IPS-NIHi7 (cell line): ENCODE data around the gene WDR54.
"Not testable (repeated sequence)": the region's sequence is repeated elsewhere in the genome, so short reads cannot be mapped to it uniquely, and the experiment has no call there.

ENCODE experiments used
- DNase-seq: peaks from one replicate; pipeline ENCODE4 v3.0.0; 2012; ENCODE audit warnings: mixed read lengths; ENCODE audit errors: extremely low spot score

Gene WDR54

DNA sequence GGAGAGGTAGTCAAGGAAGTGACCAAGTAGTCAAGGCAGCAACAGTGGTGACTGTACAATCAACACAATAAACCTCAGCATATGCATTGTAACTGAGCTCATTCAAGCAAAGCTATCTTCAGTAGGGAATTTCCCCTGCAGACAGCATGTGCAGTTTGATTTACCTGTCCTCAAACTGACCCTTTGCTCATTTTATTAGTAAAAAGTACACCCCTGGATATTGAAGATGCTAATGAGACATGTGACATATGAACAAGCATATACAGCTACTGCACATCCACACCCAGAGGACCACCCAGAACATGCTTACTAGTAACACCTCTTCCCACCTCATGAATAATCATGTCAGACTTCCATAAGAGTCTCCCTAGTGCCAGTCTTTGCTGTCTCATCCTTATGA is 15.5 kb upstream of the WDR54 start:
- no peak for DNase-seq

GRCh38 chr2:74407682-74408081 is 13.8 kb upstream of the WDR54 start:
- DNase-seq: no peak

DNA sequence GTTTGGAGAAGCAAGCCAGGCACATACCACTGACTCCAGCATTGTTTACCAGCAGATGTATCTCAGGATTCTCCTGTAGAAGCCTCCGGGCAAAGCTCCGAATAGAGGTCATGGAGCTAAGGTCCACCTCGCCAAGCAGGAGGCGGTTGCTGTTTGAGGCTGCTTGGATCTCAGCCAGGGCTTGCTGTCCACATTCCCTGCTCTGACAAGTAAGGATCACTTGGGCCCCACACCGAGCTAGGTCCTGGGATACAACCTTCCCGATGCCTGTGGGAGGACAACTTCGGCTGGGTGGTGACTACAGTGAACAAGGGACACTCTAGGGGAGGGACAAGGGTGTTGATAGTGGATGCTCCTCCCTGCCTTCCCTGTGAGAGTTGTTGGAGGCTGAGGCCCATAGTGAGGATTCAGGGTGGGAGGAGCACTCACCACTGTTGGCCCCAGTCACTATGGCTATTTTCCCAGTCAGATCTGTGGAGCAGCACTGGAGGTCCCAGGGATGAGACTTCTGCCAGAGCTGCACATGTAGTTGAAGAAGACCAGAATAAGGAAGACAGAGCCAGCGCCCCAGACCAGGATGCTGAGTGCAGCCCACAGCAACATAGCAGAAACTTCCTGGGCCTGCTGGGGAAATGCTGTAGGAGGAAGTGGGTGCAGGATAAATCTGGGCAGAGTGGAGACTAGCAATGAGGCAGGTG is 8.4 kb upstream of the WDR54 start:
- no peak for DNase-seq

DNA sequence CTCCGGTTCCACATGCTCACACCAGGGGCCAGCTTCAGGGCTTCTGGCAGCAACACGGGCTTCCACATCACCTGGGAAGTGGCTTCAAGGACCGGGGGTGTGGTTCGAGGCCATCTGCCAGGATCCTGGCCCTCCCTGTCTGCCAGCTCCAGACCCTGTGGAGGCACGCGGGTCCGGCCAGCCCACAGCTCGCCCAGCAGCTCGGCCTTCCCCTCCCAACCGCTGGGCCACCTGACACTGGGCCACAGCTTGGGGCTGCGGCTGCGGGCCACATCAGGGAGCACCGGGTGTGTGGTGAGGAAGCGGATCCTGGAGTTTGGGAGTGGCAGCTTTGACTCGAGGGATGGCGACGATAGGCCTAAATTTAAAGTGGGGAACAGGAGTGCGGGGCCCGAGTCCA is 7.1 kb upstream of the WDR54 start:
- no peak for DNase-seq

GRCh38 chr2:74414881-74415761 is 6.4 kb upstream of the WDR54 start:
- DNase-seq: peak; percentile 50

- DNase-seq: peak; percentile 68
These were observed 5.7 kb upstream of the WDR54 start for GRCh38 chr2:74415762-74416395.

DNA sequence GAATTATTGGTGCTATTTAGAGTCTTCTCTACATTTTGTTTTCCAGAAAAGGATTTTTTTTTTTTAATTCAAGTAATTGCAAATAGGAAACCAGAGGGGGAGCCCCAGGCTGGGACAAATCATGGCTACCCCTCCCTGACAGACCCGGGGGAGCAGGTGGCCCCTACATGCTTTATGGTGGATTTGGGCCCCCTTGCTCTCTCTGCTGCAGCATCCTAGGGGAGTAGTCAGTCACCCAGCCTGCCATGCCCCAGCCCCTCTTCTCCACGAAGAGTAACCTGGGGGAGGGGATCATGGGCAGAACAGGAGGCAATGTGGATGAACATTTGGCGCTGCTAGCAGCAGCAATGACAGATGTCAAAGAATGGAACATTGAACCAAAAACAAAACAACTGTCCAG is 4.8 kb upstream of the WDR54 start:
- DNase-seq: no peak

- DNase-seq: no peak
These were observed 4.3 kb upstream of the WDR54 start for GRCh38 chr2:74417197-74417596.

DNA sequence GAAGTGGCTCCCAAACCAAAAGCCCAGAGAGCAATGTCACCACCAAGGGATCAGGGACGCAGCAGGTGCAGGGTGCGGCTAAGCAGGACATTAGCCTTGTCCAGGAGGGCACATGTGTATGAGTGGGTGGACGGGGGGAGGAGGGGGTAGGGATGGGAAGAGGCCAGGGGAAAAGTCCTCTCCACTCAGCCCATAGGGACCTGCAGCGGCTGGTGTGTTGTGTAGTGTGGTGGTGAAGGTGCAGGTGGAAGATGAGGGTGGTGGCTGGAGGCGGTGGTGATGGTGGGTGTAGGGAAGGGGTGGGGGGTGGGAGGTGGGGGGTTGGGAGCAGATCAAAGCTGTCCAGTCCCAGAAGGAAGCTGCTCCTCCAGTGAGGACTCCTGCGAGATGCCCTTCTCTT is 3.8 kb upstream of the WDR54 start:
- no peak for DNase-seq

GRCh38 chr2:74418312-74418711 is 3.2 kb upstream of the WDR54 start:
- DNase-seq: no peak

GRCh38 chr2:74419345-74419744 is 2.2 kb upstream of the WDR54 start:
- no peak for DNase-seq

DNA sequence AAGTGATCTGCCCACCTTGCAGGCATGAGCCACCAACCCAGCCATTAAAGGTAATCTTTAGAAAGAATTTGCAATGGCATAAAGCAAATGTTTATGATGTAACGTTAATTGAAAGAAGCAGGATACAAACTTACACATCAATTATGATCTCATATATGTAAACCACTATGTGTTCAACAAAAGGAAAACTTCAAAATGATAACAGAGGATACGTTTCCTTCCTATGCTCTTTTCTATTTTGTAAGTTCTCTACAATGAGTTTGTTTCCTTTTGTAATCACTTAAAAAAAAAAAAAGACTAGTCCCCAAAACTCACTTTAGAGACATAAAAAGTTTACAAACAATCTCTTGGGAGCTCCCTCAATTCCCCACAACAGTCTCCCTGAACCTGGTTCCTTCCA is 1.5 kb upstream of the WDR54 start:
- no peak for DNase-seq

DNA sequence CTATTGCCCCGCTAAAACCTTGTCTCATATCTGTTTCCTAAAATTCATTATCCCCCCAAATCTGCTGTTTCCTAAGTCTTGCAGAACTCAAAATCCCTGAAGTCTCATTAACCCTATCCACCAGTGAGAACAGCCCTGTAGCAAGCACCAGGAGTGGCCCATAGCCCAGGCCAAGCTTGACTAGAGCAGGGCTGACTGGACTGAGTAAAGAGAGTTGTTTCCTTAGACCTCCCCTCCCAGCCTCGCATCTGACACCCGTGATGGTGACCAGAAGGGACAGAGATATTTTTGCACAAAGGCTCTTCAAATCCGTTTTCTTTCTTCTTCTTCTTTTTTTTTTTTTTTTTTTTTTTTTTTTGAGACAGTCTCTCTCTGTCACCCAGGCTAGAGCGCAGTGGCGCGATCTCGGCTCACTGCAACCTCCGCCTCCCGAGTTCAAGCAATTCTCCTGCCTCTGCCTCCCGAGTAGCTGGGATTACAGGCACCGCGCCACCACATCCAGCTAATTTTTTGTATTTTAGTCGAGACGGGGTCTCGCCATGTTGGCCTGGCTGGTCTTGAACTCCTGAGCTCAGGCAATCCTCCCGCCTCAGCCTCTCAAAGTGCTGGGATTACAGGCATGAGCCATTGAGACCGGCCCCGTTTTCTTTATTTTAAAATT is 957 bp upstream of the WDR54 start:
- DNase-seq: not testable (repeated sequence)

GRCh38 chr2:74423231-74424095 is 1.9 kb downstream of the WDR54 start:
- no peak for DNase-seq

DNA sequence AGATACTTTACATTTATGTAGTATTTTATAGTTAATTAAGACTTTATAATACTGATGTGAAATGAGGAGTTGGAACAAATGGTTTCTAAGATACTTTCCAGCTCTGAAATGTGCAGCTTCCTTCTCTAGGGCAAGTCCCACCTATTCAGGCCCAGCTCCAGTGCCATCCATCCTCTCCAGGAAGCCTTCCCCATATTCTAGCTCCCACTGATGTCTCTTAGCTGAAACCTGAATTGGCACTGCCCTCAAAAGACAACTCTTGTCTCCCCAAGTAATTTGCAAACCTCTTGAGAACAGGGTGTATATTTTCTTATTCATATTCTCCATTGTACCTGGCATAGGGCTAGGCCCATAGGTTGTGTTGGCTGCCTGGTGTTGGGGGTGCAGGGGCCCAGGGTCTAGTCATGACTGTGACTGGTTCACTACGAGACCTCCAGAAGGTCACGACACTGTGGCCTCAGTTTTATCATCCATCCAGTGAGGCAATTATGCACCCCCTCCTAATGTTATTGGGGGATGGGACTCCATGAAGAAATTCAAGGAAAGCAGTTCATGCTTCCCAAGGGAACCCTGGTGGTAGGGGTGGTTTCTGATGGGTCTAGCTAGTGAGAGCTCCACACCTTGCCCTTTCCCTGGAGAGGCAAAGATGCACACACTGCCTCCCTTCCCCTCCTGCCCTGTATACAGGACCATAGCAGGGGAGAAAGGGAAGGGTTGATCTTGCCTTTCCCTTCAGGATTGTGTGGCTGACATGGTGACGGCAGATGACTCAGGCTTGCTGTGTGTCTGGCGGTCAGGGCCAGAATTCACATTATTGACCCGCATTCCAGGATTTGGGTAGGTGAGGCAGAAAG is 2.8 kb downstream of the WDR54 start:
- no peak for DNase-seq

GRCh38 chr2:74424995-74425406 is 3.5 kb downstream of the WDR54 start:
- no peak for DNase-seq

- no peak for DNase-seq
These were observed 4.0 kb downstream of the WDR54 start for GRCh38 chr2:74425523-74425922.

- no peak for DNase-seq
These were observed 4.7 kb downstream of the WDR54 start for GRCh38 chr2:74426181-74426758.

- DNase-seq: no peak
These were observed 6.0 kb downstream of the WDR54 start for GRCh38 chr2:74427551-74427950.

- DNase-seq: no peak
These were observed 7.1 kb downstream of the WDR54 start for GRCh38 chr2:74428675-74429074.
